Measurements from ENCODE around the gene ROBO1.

DNA sequence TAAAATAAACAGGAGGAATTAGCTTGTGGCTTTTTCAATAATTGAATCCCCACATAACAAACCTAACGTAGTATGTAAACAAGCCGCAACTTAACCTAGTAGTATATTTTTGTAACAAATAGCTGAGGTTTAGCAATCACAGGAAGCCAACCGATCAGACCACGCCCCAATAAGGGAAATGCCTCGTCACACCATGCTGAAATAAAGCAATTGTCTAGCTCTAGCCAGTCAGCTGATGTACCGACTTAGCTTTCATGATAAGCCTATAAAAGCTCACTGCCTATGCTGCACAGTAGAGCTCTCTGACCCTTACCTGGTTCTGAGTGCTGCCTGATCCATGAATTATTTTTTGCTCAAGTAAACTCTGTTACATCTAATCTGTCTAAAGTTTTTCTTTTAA, 208.9 kb downstream of the ROBO1 start:
- TF ChIP-seq, protein P1, sequence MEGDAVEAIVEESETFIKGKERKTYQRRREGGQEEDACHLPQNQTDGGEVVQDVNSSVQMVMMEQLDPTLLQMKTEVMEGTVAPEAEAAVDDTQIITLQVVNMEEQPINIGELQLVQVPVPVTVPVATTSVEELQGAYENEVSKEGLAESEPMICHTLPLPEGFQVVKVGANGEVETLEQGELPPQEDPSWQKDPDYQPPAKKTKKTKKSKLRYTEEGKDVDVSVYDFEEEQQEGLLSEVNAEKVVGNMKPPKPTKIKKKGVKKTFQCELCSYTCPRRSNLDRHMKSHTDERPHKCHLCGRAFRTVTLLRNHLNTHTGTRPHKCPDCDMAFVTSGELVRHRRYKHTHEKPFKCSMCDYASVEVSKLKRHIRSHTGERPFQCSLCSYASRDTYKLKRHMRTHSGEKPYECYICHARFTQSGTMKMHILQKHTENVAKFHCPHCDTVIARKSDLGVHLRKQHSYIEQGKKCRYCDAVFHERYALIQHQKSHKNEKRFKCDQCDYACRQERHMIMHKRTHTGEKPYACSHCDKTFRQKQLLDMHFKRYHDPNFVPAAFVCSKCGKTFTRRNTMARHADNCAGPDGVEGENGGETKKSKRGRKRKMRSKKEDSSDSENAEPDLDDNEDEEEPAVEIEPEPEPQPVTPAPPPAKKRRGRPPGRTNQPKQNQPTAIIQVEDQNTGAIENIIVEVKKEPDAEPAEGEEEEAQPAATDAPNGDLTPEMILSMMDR (IDR thresholded peaks at IDR 0.05; ENCODE audit: low read depth, low read length, missing input control) = no peak
- TF ChIP-seq, protein P2, sequence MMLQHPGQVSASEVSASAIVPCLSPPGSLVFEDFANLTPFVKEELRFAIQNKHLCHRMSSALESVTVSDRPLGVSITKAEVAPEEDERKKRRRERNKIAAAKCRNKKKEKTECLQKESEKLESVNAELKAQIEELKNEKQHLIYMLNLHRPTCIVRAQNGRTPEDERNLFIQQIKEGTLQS (IDR thresholded peaks at IDR 0.05) = no peak
- no peak for TF ChIP-seq FOXA1 (IDR thresholded peaks at IDR 0.05)
